ENCODE measurements around the gene TOX4. TPM values are rescaled to one million over a fixed set of nuclear protein-coding genes. Genes with fewer than 3 reads are reported as not detected.
"Not testable (repeated sequence)": the region's sequence is repeated elsewhere in the genome, so short reads cannot be mapped to it uniquely, and the experiment has no call there.

Gene TOX4
- total RNA-seq, 1 experiment from 2014 or later: 50.1 TPM

DNA sequence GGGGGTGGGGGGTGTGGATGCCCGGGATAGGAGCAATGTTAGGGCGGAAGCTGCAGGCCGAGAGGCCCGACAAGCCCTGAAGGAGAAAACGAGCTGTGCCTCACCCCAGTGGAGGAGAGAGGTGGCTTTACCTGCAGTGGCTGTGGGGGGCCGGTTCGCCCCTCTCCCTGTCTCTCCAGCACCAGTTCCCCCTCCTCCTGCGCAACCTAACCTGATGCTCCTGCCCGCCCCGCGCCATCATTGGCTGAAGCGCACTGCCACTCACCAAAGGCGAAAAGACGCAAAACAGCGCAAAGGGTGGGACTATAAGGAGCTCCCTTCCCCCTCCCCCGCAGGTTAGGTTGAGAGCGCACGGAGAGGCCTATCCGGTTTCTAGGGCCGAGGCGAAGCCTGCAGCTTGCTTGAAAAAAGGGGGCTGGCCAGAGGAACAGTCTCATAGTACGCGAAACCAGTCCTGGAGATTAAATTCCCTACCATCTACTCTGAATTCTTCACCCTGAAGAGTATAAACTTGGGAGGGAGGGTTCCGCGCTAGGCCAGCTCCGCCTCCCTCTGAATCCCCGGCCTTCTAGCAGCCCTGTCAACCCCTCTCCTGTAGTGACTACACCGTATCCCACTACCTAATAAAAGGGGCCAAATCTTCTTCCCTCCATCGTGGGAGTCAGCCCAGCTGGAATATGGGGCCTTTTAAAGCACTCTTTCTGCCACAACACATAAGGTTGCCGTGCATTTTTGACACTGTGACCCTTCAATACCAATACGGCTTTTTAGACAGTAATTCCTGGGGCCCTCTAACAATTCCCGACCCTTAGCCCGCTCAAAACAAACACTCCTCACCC lies 39.7 kb upstream of the TOX4 start:
- no TSS peak for BruUV-seq (replicated peaks)

DNA sequence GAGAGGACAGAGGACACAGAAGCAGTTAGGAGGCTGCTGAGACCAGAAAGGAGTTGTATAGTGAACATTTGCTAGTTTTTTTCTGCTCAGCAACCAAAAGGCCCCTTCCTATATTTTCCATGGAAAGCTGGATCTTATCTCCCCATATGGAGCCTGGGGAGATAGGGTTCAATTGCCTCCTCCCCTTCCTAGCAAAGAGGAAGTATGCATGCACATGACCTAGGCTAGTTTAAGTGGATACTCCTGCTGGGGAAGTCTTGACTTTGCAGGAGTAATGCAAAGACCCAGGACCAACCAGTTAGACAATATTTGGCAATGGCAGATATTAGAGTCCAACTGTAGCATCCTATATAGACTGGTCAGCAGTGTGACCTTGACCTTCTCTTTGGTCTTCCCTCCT lies 36.1 kb upstream of the TOX4 start:
- H3K4me1 ChIP-seq (ENCODE audit: control insufficient read depth, insufficient read depth, low read length): no peaks in the 10 kb centered on the region; the same call in 1 of the 2 replicates
- TF ChIP-seq TCF7L2 (IDR thresholded peaks at IDR 0.05; ENCODE audit: low read depth, low read length): no peak
- TF ChIP-seq, protein P1, sequence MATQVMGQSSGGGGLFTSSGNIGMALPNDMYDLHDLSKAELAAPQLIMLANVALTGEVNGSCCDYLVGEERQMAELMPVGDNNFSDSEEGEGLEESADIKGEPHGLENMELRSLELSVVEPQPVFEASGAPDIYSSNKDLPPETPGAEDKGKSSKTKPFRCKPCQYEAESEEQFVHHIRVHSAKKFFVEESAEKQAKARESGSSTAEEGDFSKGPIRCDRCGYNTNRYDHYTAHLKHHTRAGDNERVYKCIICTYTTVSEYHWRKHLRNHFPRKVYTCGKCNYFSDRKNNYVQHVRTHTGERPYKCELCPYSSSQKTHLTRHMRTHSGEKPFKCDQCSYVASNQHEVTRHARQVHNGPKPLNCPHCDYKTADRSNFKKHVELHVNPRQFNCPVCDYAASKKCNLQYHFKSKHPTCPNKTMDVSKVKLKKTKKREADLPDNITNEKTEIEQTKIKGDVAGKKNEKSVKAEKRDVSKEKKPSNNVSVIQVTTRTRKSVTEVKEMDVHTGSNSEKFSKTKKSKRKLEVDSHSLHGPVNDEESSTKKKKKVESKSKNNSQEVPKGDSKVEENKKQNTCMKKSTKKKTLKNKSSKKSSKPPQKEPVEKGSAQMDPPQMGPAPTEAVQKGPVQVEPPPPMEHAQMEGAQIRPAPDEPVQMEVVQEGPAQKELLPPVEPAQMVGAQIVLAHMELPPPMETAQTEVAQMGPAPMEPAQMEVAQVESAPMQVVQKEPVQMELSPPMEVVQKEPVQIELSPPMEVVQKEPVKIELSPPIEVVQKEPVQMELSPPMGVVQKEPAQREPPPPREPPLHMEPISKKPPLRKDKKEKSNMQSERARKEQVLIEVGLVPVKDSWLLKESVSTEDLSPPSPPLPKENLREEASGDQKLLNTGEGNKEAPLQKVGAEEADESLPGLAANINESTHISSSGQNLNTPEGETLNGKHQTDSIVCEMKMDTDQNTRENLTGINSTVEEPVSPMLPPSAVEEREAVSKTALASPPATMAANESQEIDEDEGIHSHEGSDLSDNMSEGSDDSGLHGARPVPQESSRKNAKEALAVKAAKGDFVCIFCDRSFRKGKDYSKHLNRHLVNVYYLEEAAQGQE (IDR thresholded peaks at IDR 0.05; ENCODE audit: insufficient read depth in 1 of 2, low read depth in 2 of 2, low read length in 1 of 2): no peak
- no peak for TF ChIP-seq SIN3A (IDR thresholded peaks at IDR 0.05; ENCODE audit: borderline replicate concordance, insufficient read depth, low read depth, low read length)
- TF ChIP-seq, protein P2, sequence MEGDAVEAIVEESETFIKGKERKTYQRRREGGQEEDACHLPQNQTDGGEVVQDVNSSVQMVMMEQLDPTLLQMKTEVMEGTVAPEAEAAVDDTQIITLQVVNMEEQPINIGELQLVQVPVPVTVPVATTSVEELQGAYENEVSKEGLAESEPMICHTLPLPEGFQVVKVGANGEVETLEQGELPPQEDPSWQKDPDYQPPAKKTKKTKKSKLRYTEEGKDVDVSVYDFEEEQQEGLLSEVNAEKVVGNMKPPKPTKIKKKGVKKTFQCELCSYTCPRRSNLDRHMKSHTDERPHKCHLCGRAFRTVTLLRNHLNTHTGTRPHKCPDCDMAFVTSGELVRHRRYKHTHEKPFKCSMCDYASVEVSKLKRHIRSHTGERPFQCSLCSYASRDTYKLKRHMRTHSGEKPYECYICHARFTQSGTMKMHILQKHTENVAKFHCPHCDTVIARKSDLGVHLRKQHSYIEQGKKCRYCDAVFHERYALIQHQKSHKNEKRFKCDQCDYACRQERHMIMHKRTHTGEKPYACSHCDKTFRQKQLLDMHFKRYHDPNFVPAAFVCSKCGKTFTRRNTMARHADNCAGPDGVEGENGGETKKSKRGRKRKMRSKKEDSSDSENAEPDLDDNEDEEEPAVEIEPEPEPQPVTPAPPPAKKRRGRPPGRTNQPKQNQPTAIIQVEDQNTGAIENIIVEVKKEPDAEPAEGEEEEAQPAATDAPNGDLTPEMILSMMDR (IDR thresholded peaks at IDR 0.05): no peak
- no peaks in the 10 kb centered on the region for H3K27me3 ChIP-seq (ENCODE audit: control insufficient read depth, insufficient read depth, low read length)
- CTCF ChIA-PET: interaction anchor here (0.6 kb wide), 1 partner anchor 1751 kb away, joined by 3 read pairs; no protein-coding TSS in a partner anchor
- in situ Hi-C loops (cut with HindIII; ENCODE audit: low pct_unique_long_range_greater_than_20kb, low sequenced_read_pairs): no loop called here
- ATAC-seq: no peak
- no peak overlapping the region for H3K27ac ChIP-seq (ENCODE audit: low read length)
- H3K4me3 ChIP-seq (ENCODE audit: low read depth in 2 of 2, low read length in 2 of 2): no peak overlapping the region
- no peaks in the 10 kb centered on the region for H3K9me3 ChIP-seq (ENCODE audit: control insufficient read depth, insufficient read depth, low read depth, low read length)
- DNase-seq (ENCODE audit: low read depth, low spot score): no peak
- no TSS peak for BruUV-seq (replicated peaks)
- peaks cover 4% of the 10 kb centered on the region; the same call in 1 of the 2 replicates for H3K36me3 ChIP-seq (ENCODE audit: control insufficient read depth, insufficient read depth, low read length)
- POLR2A ChIA-PET: no interaction called here
- intact Hi-C loops (cut with micrococcal nuclease; ENCODE audit: unreplicated experiment): no loop called here

More for the DNA sequence above, 39.7 kb upstream of the TOX4 start:
- intact Hi-C loops (cut with micrococcal nuclease; ENCODE audit: unreplicated experiment): no loop called here
- ChIA-PET POLR2A (interaction anchor here (0.6 kb wide), 1 partner anchor 40 kb away, joined by 3 read pairs; the partner anchor contains the start of genes RAB2B and TOX4), CTCF (interaction anchor here (0.6 to 0.8 kb wide), 2 partner anchors 18 to 255 kb away, joined by 3 to 4 read pairs; partner anchors contain the start of gene CHD8)
- DNase-seq (ENCODE audit: low read depth, low spot score) (peak; percentile 73), ATAC-seq (peak; percentile 99)
- Histone ChIP-seq H3K27ac (ENCODE audit: low read length) (peak overlapping the region; percentile 89), H3K27me3 (ENCODE audit: control insufficient read depth, insufficient read depth, low read length) (no peaks in the 10 kb centered on the region), H3K36me3 (ENCODE audit: control insufficient read depth, insufficient read depth, low read length) (peaks cover 4% of the 10 kb centered on the region), H3K4me1 (ENCODE audit: control insufficient read depth, insufficient read depth, low read length) (no peaks in the 10 kb centered on the region; the same call in 1 of the 2 replicates), H3K9me3 (ENCODE audit: control insufficient read depth, insufficient read depth, low read depth, low read length) (no peaks in the 10 kb centered on the region), H3K4me3 (ENCODE audit: low read depth in 2 of 2, low read length in 2 of 2) (peak overlapping the region; percentile 68 to 74)
- in situ Hi-C loops (cut with HindIII; ENCODE audit: low pct_unique_long_range_greater_than_20kb, low sequenced_read_pairs): no loop called here
- TF ChIP-seq TCF7L2 (IDR thresholded peaks at IDR 0.05; ENCODE audit: low read depth, low read length): no peak
- TF ChIP-seq, protein P2 (IDR thresholded peaks at IDR 0.05): no peak
- peak; percentile 90 for TF ChIP-seq POLR2AphosphoS5 (IDR thresholded peaks at IDR 0.05; ENCODE audit: low read depth, low read length)
- TF ChIP-seq, protein P1 (IDR thresholded peaks at IDR 0.05; ENCODE audit: insufficient read depth in 1 of 2, low read depth in 2 of 2, low read length in 1 of 2): no peak
- TF ChIP-seq SIN3A (IDR thresholded peaks at IDR 0.05; ENCODE audit: borderline replicate concordance, insufficient read depth, low read depth, low read length): 0 out of 2 replicates have a peak, but pooled peaks have one; percentile 31

DNA sequence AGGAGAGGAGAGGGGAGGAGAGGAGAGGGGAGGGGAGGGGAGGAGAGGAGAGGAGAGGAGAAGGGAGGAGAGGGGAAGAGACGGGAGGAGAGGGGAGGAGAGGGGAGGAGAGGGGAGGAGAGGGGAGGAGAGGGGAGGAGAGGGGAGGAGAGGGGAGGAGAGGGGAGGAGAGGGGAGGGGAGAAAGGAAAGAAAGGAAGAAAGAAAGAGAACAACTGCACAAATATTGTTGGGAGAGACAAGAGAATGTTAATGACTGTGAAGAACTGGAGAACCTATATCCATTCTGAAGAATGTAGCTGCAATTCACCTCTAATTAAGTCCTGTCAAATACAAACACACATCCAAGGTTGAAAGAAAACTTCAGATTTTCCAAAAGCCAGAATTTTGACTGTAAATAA lies 34.3 kb upstream of the TOX4 start:
- H3K4me1 ChIP-seq (ENCODE audit: control insufficient read depth, insufficient read depth, low read length); POLR2A ChIA-PET; H3K27ac ChIP-seq (ENCODE audit: low read length); H3K27me3 ChIP-seq (ENCODE audit: control insufficient read depth, insufficient read depth, low read length); CTCF ChIA-PET; H3K36me3 ChIP-seq (ENCODE audit: control insufficient read depth, insufficient read depth, low read length); intact Hi-C loops (cut with micrococcal nuclease; ENCODE audit: unreplicated experiment); in situ Hi-C loops (cut with HindIII; ENCODE audit: low pct_unique_long_range_greater_than_20kb, low sequenced_read_pairs); ATAC-seq; H3K4me3 ChIP-seq (ENCODE audit: low read depth in 2 of 2, low read length in 2 of 2); H3K9me3 ChIP-seq (ENCODE audit: control insufficient read depth, insufficient read depth, low read depth, low read length); BruUV-seq (replicated peaks); DNase-seq (ENCODE audit: low read depth, low spot score): not testable (repeated sequence)

Data from Panc1 (cell line).